Chondrocyte (in vitro differentiated cells): ENCODE results near the gene ZNF780A. TPM values are rescaled to one million over a fixed set of nuclear protein-coding genes. Genes with fewer than 3 reads are reported as not detected.

ENCODE experiments used
- DNase-seq: peaks from one replicate; pipeline ENCODE4 v3.0.0; 2021; ENCODE audit warnings: mixed read lengths, low spot score
- H3K27ac Mint-ChIP-seq: one replicate; pipeline ENCODE4 v1.8.0; 2021; ENCODE audit warnings: mild to moderate bottlenecking, moderate library complexity, mixed read lengths; ENCODE audit not compliant: unreplicated experiment
- H3K27me3 Mint-ChIP-seq: 2 replicates; pipeline ENCODE4 v1.8.0; 2021; ENCODE audit warnings: low read depth, mixed read lengths
- H3K36me3 Mint-ChIP-seq: 2 replicates; pipeline ENCODE4 v1.8.0; 2021; ENCODE audit warnings: low read depth, mixed read lengths
- H3K4me1 Mint-ChIP-seq: 2 replicates; pipeline ENCODE4 v1.8.0; 2021; ENCODE audit warnings: low read depth, mild to moderate bottlenecking, mixed read lengths
- H3K4me3 Mint-ChIP-seq: one replicate; pipeline ENCODE4 v1.8.0; 2021; ENCODE audit warnings: mild to moderate bottlenecking, moderate library complexity, mixed read lengths; ENCODE audit not compliant: unreplicated experiment
- H3K9me3 Mint-ChIP-seq: 2 replicates; pipeline ENCODE4 v1.8.0; 2021; ENCODE audit warnings: low read depth, mixed read lengths
- total RNA-seq: library from RNA; stranded (reverse); gene quantifications from 3 replicates; pipeline ENCODE4 v1.2.1, GENCODE V29; 2021
- TF ChIP-seq, protein P1 (sequence below): fragments of 200-600 bp; sonication (generic); IDR thresholded peaks from 2 replicates; pipeline ENCODE4 v1.5.0; 2021; ENCODE audit warnings: antibody characterized with exemption, mild to moderate bottlenecking, moderate library complexity

Gene ZNF780A
- total RNA-seq, 1 donor from 2014 or later: 10.9 TPM

DNA sequence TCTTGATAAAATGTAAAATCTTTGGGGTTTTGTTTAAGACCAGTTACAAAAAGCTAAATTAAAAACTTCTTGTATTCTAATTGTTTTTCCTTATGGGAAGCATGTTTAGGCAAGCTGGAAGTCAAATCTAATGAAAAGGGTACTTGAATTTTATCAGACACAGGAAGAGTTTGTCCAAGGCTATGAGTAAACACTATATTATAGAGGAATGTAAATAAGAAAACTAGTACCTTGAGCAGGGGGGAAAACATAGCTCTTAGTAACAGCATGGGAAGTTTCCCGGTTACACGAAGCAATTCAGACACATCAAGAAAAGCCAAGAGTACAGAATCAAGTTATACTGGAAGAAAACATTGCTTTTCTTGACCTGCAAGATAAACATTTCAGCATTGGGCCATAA, 19.8 kb upstream of the ZNF780A start:
- DNase-seq: no peak
- peaks cover 9% of the 10 kb centered on the region for H3K27me3 Mint-ChIP-seq
- H3K4me3 Mint-ChIP-seq: no peak overlapping the region
- TF ChIP-seq, protein P1, sequence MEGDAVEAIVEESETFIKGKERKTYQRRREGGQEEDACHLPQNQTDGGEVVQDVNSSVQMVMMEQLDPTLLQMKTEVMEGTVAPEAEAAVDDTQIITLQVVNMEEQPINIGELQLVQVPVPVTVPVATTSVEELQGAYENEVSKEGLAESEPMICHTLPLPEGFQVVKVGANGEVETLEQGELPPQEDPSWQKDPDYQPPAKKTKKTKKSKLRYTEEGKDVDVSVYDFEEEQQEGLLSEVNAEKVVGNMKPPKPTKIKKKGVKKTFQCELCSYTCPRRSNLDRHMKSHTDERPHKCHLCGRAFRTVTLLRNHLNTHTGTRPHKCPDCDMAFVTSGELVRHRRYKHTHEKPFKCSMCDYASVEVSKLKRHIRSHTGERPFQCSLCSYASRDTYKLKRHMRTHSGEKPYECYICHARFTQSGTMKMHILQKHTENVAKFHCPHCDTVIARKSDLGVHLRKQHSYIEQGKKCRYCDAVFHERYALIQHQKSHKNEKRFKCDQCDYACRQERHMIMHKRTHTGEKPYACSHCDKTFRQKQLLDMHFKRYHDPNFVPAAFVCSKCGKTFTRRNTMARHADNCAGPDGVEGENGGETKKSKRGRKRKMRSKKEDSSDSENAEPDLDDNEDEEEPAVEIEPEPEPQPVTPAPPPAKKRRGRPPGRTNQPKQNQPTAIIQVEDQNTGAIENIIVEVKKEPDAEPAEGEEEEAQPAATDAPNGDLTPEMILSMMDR: no peak
- H3K36me3 Mint-ChIP-seq: no peaks in the 10 kb centered on the region
- H3K4me1 Mint-ChIP-seq: no peaks in the 10 kb centered on the region
- H3K27ac Mint-ChIP-seq: no peak overlapping the region
- peaks cover 2% of the 10 kb centered on the region for H3K9me3 Mint-ChIP-seq

DNA sequence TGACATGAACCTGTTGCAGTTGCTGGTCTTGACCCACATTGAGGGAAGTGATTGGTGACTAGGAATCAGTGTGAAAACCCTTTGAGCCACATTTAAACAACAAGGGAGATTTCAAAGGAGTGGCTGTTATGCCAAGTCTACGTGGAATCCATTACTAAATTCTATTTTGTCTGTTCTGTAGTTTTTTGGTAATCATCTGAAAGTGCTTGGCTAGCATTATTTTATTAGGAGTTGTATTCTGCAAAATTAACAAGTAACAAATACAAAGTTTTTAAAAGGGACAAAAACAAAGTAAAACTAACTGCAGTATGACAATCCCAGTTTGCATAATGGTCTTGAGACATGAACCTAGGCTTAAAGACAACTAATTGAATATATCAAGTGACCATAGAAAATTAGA, 14.0 kb upstream of the ZNF780A start:
- H3K36me3 Mint-ChIP-seq: no peaks in the 10 kb centered on the region
- no peak overlapping the region for H3K27ac Mint-ChIP-seq

GRCh38 chr19:40103600-40103999, 12.9 kb upstream of the ZNF780A start:
- H3K27ac Mint-ChIP-seq: no peak overlapping the region
- no peak for DNase-seq
- no peaks in the 10 kb centered on the region for H3K9me3 Mint-ChIP-seq
- no peaks in the 10 kb centered on the region for H3K36me3 Mint-ChIP-seq
- H3K4me3 Mint-ChIP-seq: no peak overlapping the region
- H3K27me3 Mint-ChIP-seq: peaks cover 9% of the 10 kb centered on the region
- TF ChIP-seq, protein P1: no peak
- H3K4me1 Mint-ChIP-seq: no peaks in the 10 kb centered on the region

More for the DNA sequence above, 14.0 kb upstream of the ZNF780A start:
- DNase-seq: no peak
- Mint-ChIP-seq H3K4me3 (no peak overlapping the region), H3K4me1 (no peaks in the 10 kb centered on the region), H3K27me3 (peaks cover 9% of the 10 kb centered on the region), H3K9me3 (no peaks in the 10 kb centered on the region)
- TF ChIP-seq, protein P1: no peak

GRCh38 chr19:40101813-40102212, 11.1 kb upstream of the ZNF780A start:
- Mint-ChIP-seq H3K4me1 (no peaks in the 10 kb centered on the region), H3K27ac (no peak overlapping the region), H3K9me3 (no peaks in the 10 kb centered on the region), H3K36me3 (no peaks in the 10 kb centered on the region), H3K27me3 (peaks cover 15% of the 10 kb centered on the region), H3K4me3 (no peak overlapping the region)
- DNase-seq: no peak
- TF ChIP-seq, protein P1: no peak

DNA sequence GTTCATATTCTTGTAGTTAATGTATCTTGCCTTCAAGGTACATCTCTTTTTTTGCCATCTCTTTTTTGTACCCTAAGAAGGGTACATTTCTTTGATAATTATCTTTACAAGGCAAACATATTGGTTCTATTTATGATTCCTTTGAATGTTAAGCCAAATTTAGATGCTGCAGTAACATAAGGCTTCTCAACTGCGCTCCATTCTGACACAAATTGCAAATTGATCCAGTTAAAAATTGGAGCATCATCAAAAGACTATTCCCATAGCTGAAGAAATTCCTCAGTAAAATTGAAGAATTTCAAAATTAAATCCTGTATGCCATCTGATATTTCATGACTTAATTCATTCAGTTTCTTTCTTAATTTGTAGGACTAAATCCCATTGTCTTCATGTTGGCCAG, 2.7 kb upstream of the ZNF780A start:
- no peak overlapping the region for H3K27ac Mint-ChIP-seq

More for the DNA sequence above, 2.7 kb upstream of the ZNF780A start:
- Mint-ChIP-seq H3K4me1 (peaks cover 24% of the 10 kb centered on the region), H3K36me3 (peaks cover 2% of the 10 kb centered on the region), H3K4me3 (no peak overlapping the region), H3K9me3 (peaks cover 8% of the 10 kb centered on the region), H3K27me3 (peaks cover 19% of the 10 kb centered on the region)
- TF ChIP-seq, protein P1: no peak
- DNase-seq: no peak
